ENCODE results near the gene TPGS2.
"Not testable (repeated sequence)": the region's sequence is repeated elsewhere in the genome, so short reads cannot be mapped to it uniquely, and the experiment has no call there.

TPGS2 gene

GRCh38 chr18:36828630-36829361 is at the start of gene TPGS2, which contains the start of gene KIAA1328:
TSS of gene TPGS2 (minus strand) at chr18:36829002. CDS start at chr18:36828767, 235 bp downstream.
TSS of gene KIAA1328 (plus strand) at chr18:36829127. CDS start at chr18:36829139, 12 bp downstream.
- peak; percentile 75 to 81 for DNase-seq (ENCODE audit: low read depth in 2 of 2)

- not testable (repeated sequence) for DNase-seq (ENCODE audit: low read depth in 2 of 2)
These were observed 45.0 kb upstream of the TPGS2 start for GRCh38 chr18:36873826-36874225.

- no peak for DNase-seq (ENCODE audit: low read depth in 2 of 2)
These were observed 43.5 kb upstream of the TPGS2 start for GRCh38 chr18:36872329-36872728.

- DNase-seq (ENCODE audit: low read depth in 2 of 2) = no peak
These were observed 43.0 kb upstream of the TPGS2 start for GRCh38 chr18:36871801-36872200.

- no peak for DNase-seq (ENCODE audit: low read depth in 2 of 2)
These were observed 38.3 kb upstream of the TPGS2 start for GRCh38 chr18:36867056-36867455.

- no peak for DNase-seq (ENCODE audit: low read depth in 2 of 2)
These were observed 33.4 kb upstream of the TPGS2 start for GRCh38 chr18:36862182-36862581.

- no peak for DNase-seq (ENCODE audit: low read depth in 2 of 2)
These were observed 28.0 kb upstream of the TPGS2 start for GRCh38 chr18:36856815-36857214.

- no peak for DNase-seq (ENCODE audit: low read depth in 2 of 2)
These were observed 22.4 kb upstream of the TPGS2 start for GRCh38 chr18:36851202-36851590.

GRCh38 chr18:36850527-36851201 is 21.9 kb upstream of the TPGS2 start:
- DNase-seq (ENCODE audit: low read depth in 2 of 2) = peak in 1 of 2 donors; percentile 4

- no peak for DNase-seq (ENCODE audit: low read depth in 2 of 2)
These were observed 20.6 kb upstream of the TPGS2 start for GRCh38 chr18:36849288-36850006.

- DNase-seq (ENCODE audit: low read depth in 2 of 2) = no peak
These were observed 19.8 kb upstream of the TPGS2 start for GRCh38 chr18:36848609-36849008.

GRCh38 chr18:36843784-36844183 is 15.0 kb upstream of the TPGS2 start:
- no peak for DNase-seq (ENCODE audit: low read depth in 2 of 2)

- no peak for DNase-seq (ENCODE audit: low read depth in 2 of 2)
These were observed 14.4 kb upstream of the TPGS2 start for GRCh38 chr18:36843199-36843598.

- DNase-seq (ENCODE audit: low read depth in 2 of 2) = no peak
These were observed 11.0 kb upstream of the TPGS2 start for GRCh38 chr18:36839835-36840234.

- no peak for DNase-seq (ENCODE audit: low read depth in 2 of 2)
These were observed 7.1 kb upstream of the TPGS2 start for GRCh38 chr18:36835927-36836326.

GRCh38 chr18:36833120-36833519 is 4.3 kb upstream of the TPGS2 start:
- no peak for DNase-seq (ENCODE audit: low read depth in 2 of 2)

- no peak for DNase-seq (ENCODE audit: low read depth in 2 of 2)
These were observed 2.3 kb upstream of the TPGS2 start for GRCh38 chr18:36831139-36831538.

GRCh38 chr18:36830158-36830495 is 1.3 kb upstream of the TPGS2 start:
- DNase-seq (ENCODE audit: low read depth in 2 of 2) = no peak

- DNase-seq (ENCODE audit: low read depth in 2 of 2) = no peak
These were observed 758 bp upstream of the TPGS2 start for GRCh38 chr18:36829362-36830157.

- DNase-seq (ENCODE audit: low read depth in 2 of 2) = no peak
These were observed 609 bp downstream of the TPGS2 start for GRCh38 chr18:36828157-36828629.

- DNase-seq (ENCODE audit: low read depth in 2 of 2) = no peak
These were observed 2.2 kb downstream of the TPGS2 start for GRCh38 chr18:36826556-36826955.

- no peak for DNase-seq (ENCODE audit: low read depth in 2 of 2)
These were observed 3.3 kb downstream of the TPGS2 start for GRCh38 chr18:36825526-36825925.

Measured in stimulated activated CD4-positive, alpha-beta T cell treated with anti-CD3 and anti-CD28 coated beads, Interleukin-4, amount 100 ng/mL, for 48 hours (primary cell).